Osteoblast (primary cell): ENCODE data around the gene PIGV. TPM values are rescaled to one million over a fixed set of nuclear protein-coding genes. Genes with fewer than 3 reads are reported as not detected.
A peak's percentile ranks its signal among the peaks of the same experiment; 100 is the strongest.
"Not testable (repeated sequence)": the region's sequence is repeated elsewhere in the genome, so short reads cannot be mapped to it uniquely, and the experiment has no call there.

Experiments
- DNase-seq: peaks from one replicate; pipeline ENCODE4 v3.0.0; 2011; ENCODE audit warnings: low spot score, mixed read lengths; ENCODE audit not compliant: insufficient read length; ENCODE audit errors: missing footprints
- H2AFZ ChIP-seq: 2 replicates; pipeline ENCODE4 v1.6.0; 2011; ENCODE audit warnings: mild to moderate bottlenecking, low read length
- H3K27ac ChIP-seq: 2 replicates; pipeline ENCODE4 v1.5.1; 2011; ENCODE audit warnings: mild to moderate bottlenecking, low read depth, low read length, moderate library complexity
- H3K27me3 ChIP-seq: 2 replicates; pipeline ENCODE4 v1.6.0; 2012; ENCODE audit warnings: mild to moderate bottlenecking, control low read depth, inconsistent platforms, low read length, moderate library complexity; ENCODE audit not compliant: insufficient read depth
- H3K36me3 ChIP-seq: 2 replicates; pipeline ENCODE4 v1.5.1; 2011; ENCODE audit warnings: mild to moderate bottlenecking, low read length, control low read depth, moderate library complexity; ENCODE audit not compliant: insufficient read depth
- H3K4me1 ChIP-seq: 2 replicates; pipeline ENCODE4 v1.5.1; 2011; ENCODE audit warnings: mild to moderate bottlenecking, low read length, control low read depth, moderate library complexity; ENCODE audit not compliant: insufficient read depth
- H3K4me2 ChIP-seq: 2 replicates; pipeline ENCODE4 v1.6.0; 2011; ENCODE audit warnings: mild to moderate bottlenecking, low read length; ENCODE audit not compliant: insufficient read depth
- H3K4me3 ChIP-seq: fragments of 200-600 bp; sonication (generic); 3 replicates; pipeline ENCODE4 v1.5.1; 2012; ENCODE audit warnings: mild to moderate bottlenecking, low read length, inconsistent platforms; ENCODE audit not compliant: insufficient read depth
- H3K79me2 ChIP-seq: 2 replicates; pipeline ENCODE4 v1.6.0; 2012; ENCODE audit warnings: mild to moderate bottlenecking, low read length, control low read depth, inconsistent platforms; ENCODE audit not compliant: insufficient read depth
- H3K9me3 ChIP-seq: 2 replicates; pipeline ENCODE4 v1.5.1; 2011; ENCODE audit warnings: low read depth, low read length, control low read depth
- H4K20me1 ChIP-seq: 2 replicates; pipeline ENCODE4 v1.6.0; 2012; ENCODE audit warnings: mild to moderate bottlenecking, low read length, control low read depth; ENCODE audit not compliant: insufficient read depth
- CTCF ChIP-seq: IDR thresholded peaks from 2 replicates; pipeline ENCODE4 v1.5.1; 2011; ENCODE audit warnings: mild to moderate bottlenecking, low read depth, low read length, moderate library complexity; ENCODE audit errors: extremely low read depth
- total RNA-seq: library from RNA; depleted of rRNA; stranded (reverse); fragments of >200 nt; gene quantifications from 2 replicates; pipeline ENCODE4 v1.2.3, GENCODE V29; 2012

Gene PIGV
- total RNA-seq, 1 donor: 18.1 TPM

- H3K4me2 ChIP-seq: peak overlapping the region; percentile 86
- TF ChIP-seq CTCF: no peak
- H3K4me3 ChIP-seq: peak overlapping the region; percentile 52
- H3K27ac ChIP-seq: peak overlapping the region; percentile 80
- H2AFZ ChIP-seq: peak overlapping the region; percentile 37
- peak; percentile 95 for DNase-seq
- H4K20me1 ChIP-seq: no peaks in the 10 kb centered on the region
- no peaks in the 10 kb centered on the region for H3K27me3 ChIP-seq
- H3K36me3 ChIP-seq: peaks cover 16% of the 10 kb centered on the region
- H3K79me2 ChIP-seq: no peaks in the 10 kb centered on the region
- peaks cover 21% of the 10 kb centered on the region for H3K4me1 ChIP-seq
- H3K9me3 ChIP-seq: no peaks in the 10 kb centered on the region
Measured at GRCh38 chr1:26799479-26800142, 11.9 kb downstream of the PIGV start.

- not testable (repeated sequence) for H3K36me3 ChIP-seq, H3K27ac ChIP-seq, DNase-seq, H3K9me3 ChIP-seq, H4K20me1 ChIP-seq, H3K79me2 ChIP-seq, H3K4me3 ChIP-seq, H3K4me2 ChIP-seq, H2AFZ ChIP-seq, H3K27me3 ChIP-seq
- peaks cover 23% of the 10 kb centered on the region for H3K4me1 ChIP-seq
Measured at GRCh38 chr1:26803932-26804331, 16.2 kb downstream of the PIGV start.

GRCh38 chr1:26810105-26810504 lies 22.4 kb downstream of the PIGV start:
- DNase-seq: peak; percentile 91
- peak; percentile 76 for TF ChIP-seq CTCF
- H3K27ac ChIP-seq, H3K79me2 ChIP-seq, H3K9me3 ChIP-seq, H3K27me3 ChIP-seq, H3K4me3 ChIP-seq, H4K20me1 ChIP-seq, H3K4me2 ChIP-seq, H3K36me3 ChIP-seq, H3K4me1 ChIP-seq, H2AFZ ChIP-seq: not testable (repeated sequence)

DNA sequence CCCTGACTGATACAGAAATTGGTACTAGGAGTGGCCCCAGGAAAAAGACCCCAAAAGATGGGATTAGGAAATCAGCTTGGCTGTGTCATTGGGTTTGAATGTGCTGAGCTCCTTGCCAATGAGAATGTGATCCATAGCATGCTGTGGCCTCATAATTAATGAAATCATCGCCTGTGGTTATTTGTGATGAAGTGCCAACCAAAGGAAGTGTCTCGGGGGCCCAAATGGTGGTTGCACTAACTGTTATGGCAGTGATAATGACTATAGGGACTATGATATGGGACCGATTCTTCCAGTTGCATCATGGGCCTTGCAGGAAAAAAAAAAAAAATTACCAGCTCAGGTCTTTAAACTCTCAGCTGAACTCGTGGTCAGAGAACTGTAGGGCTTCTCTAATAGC lies 23.3 kb downstream of the PIGV start:
- H4K20me1 ChIP-seq: no peaks in the 10 kb centered on the region
- H3K36me3 ChIP-seq: no peaks in the 10 kb centered on the region
- H3K4me3 ChIP-seq: no peak overlapping the region
- no peaks in the 10 kb centered on the region for H3K9me3 ChIP-seq
- H2AFZ ChIP-seq: no peak overlapping the region
- no peak for TF ChIP-seq CTCF
- no peaks in the 10 kb centered on the region for H3K4me1 ChIP-seq
- H3K27ac ChIP-seq: no peak overlapping the region
- no peak for DNase-seq
- no peaks in the 10 kb centered on the region for H3K27me3 ChIP-seq
- H3K4me2 ChIP-seq: no peak overlapping the region
- H3K79me2 ChIP-seq: no peaks in the 10 kb centered on the region
